Measurements from ENCODE around the gene XPC. TPM values are rescaled to one million over a fixed set of nuclear protein-coding genes. Genes with fewer than 3 reads are reported as not detected.

Gene XPC
- total RNA-seq, 1 donor = 52.1 TPM

GRCh38 chr3:14200276-14200675 lies 21.9 kb upstream of the XPC start:
- no peak for TF ChIP-seq CTCF (IDR thresholded peaks at IDR 0.05; ENCODE audit: extremely low read depth, low read depth, low read length)
- Histone ChIP-seq H3K4me2 (ENCODE audit: insufficient read depth, low read length) (no peak overlapping the region), H3K36me3 (ENCODE audit: insufficient read depth, low read length) (peaks cover 14% of the 10 kb centered on the region), H3K27ac (ENCODE audit: low read depth, low read length) (no peak overlapping the region), H3K79me2 (ENCODE audit: insufficient read depth, low read length) (peaks cover 7% of the 10 kb centered on the region), H3K4me3 (ENCODE audit: insufficient read depth, low read length) (no peak overlapping the region), H2AFZ (ENCODE audit: low read length) (no peak overlapping the region), H3K4me1 (ENCODE audit: insufficient read depth, low read length) (peaks cover 51% of the 10 kb centered on the region), H3K27me3 (ENCODE audit: insufficient read depth, low read length) (no peaks in the 10 kb centered on the region), H4K20me1 (ENCODE audit: insufficient read depth, low read length) (no peaks in the 10 kb centered on the region), H3K9me3 (ENCODE audit: low read depth, low read length) (no peaks in the 10 kb centered on the region)
- DNase-seq (ENCODE audit: insufficient read length, low spot score, missing footprints) = no peak

- Histone ChIP-seq H3K4me3 (ENCODE audit: insufficient read depth, low read length) (no peak overlapping the region), H3K79me2 (ENCODE audit: insufficient read depth, low read length) (peaks cover 10% of the 10 kb centered on the region), H3K27ac (ENCODE audit: low read depth, low read length) (no peak overlapping the region), H3K4me2 (ENCODE audit: insufficient read depth, low read length) (no peak overlapping the region), H3K36me3 (ENCODE audit: insufficient read depth, low read length) (peaks cover 14% of the 10 kb centered on the region), H3K4me1 (ENCODE audit: insufficient read depth, low read length) (peaks cover 45% of the 10 kb centered on the region), H3K9me3 (ENCODE audit: low read depth, low read length) (no peaks in the 10 kb centered on the region), H3K27me3 (ENCODE audit: insufficient read depth, low read length) (no peaks in the 10 kb centered on the region), H2AFZ (ENCODE audit: low read length) (no peak overlapping the region), H4K20me1 (ENCODE audit: insufficient read depth, low read length) (no peaks in the 10 kb centered on the region)
- DNase-seq (ENCODE audit: insufficient read length, low spot score, missing footprints) = no peak
- TF ChIP-seq CTCF (IDR thresholded peaks at IDR 0.05; ENCODE audit: extremely low read depth, low read depth, low read length) = no peak
These were observed 21.2 kb upstream of the XPC start for GRCh38 chr3:14199641-14200040.

GRCh38 chr3:14194865-14195264 lies 16.5 kb upstream of the XPC start:
- no peak overlapping the region for H2AFZ ChIP-seq (ENCODE audit: low read length)
- H3K4me3 ChIP-seq (ENCODE audit: insufficient read depth, low read length) = no peak overlapping the region
- TF ChIP-seq CTCF (IDR thresholded peaks at IDR 0.05; ENCODE audit: extremely low read depth, low read depth, low read length) = no peak
- H4K20me1 ChIP-seq (ENCODE audit: insufficient read depth, low read length) = no peaks in the 10 kb centered on the region
- no peaks in the 10 kb centered on the region for H3K27me3 ChIP-seq (ENCODE audit: insufficient read depth, low read length)
- H3K27ac ChIP-seq (ENCODE audit: low read depth, low read length) = no peak overlapping the region
- DNase-seq (ENCODE audit: insufficient read length, low spot score, missing footprints) = no peak
- H3K4me1 ChIP-seq (ENCODE audit: insufficient read depth, low read length) = no peaks in the 10 kb centered on the region
- H3K4me2 ChIP-seq (ENCODE audit: insufficient read depth, low read length) = no peak overlapping the region
- peaks cover 14% of the 10 kb centered on the region for H3K36me3 ChIP-seq (ENCODE audit: insufficient read depth, low read length)
- H3K79me2 ChIP-seq (ENCODE audit: insufficient read depth, low read length) = peaks cover 19% of the 10 kb centered on the region
- H3K9me3 ChIP-seq (ENCODE audit: low read depth, low read length) = no peaks in the 10 kb centered on the region

GRCh38 chr3:14188041-14188754 lies 9.8 kb upstream of the XPC start:
- no peaks in the 10 kb centered on the region for H3K27me3 ChIP-seq (ENCODE audit: insufficient read depth, low read length)
- H3K27ac ChIP-seq (ENCODE audit: low read depth, low read length) = no peak overlapping the region
- peaks cover 19% of the 10 kb centered on the region for H3K36me3 ChIP-seq (ENCODE audit: insufficient read depth, low read length)
- no peak overlapping the region for H3K4me2 ChIP-seq (ENCODE audit: insufficient read depth, low read length)
- H4K20me1 ChIP-seq (ENCODE audit: insufficient read depth, low read length) = no peaks in the 10 kb centered on the region
- no peaks in the 10 kb centered on the region for H3K9me3 ChIP-seq (ENCODE audit: low read depth, low read length)
- no peak for DNase-seq (ENCODE audit: insufficient read length, low spot score, missing footprints)
- H2AFZ ChIP-seq (ENCODE audit: low read length) = no peak overlapping the region
- H3K4me3 ChIP-seq (ENCODE audit: insufficient read depth, low read length) = no peak overlapping the region
- no peak for TF ChIP-seq CTCF (IDR thresholded peaks at IDR 0.05; ENCODE audit: extremely low read depth, low read depth, low read length)
- peaks cover 26% of the 10 kb centered on the region for H3K79me2 ChIP-seq (ENCODE audit: insufficient read depth, low read length)
- H3K4me1 ChIP-seq (ENCODE audit: insufficient read depth, low read length) = no peaks in the 10 kb centered on the region

Measured in osteoblast (primary cell).